HL-60/S4 treated with phorbol 12-myristate 13-acetate at 8.2 ng/mL for 4 days and 3 days (cell line): ENCODE measurements around the gene ACLY.

Source experiments
- in situ Hi-C: fragments of 300-500 bp; cut with MboI; formaldehyde crosslinking; loops from 2 replicates; pipeline ENCODE4 v1.15.0; 2022; ENCODE audit warnings: low sequenced_read_pairs

ACLY gene

GRCh38 chr17:41918314-41919164 is at the start of gene ACLY:
Gene ACLY, minus strand, starts transcription at chr17:41918951. Its CDS starts 5,078 bp downstream, at chr17:41913873.
- in situ Hi-C loops = no loop called here

- in situ Hi-C loops = loop anchor here (10.0 kb wide), 1 partner anchor 147 kb away; the partner anchor contains the start of gene DHX58
These were observed 49.3 kb upstream of the ACLY start for GRCh38 chr17:41967921-41968578.

GRCh38 chr17:41967141-41967920 is 48.6 kb upstream of the ACLY start:
- in situ Hi-C loops = loop anchor here (10.0 kb wide), 1 partner anchor 147 kb away; the partner anchor contains the start of gene DHX58

GRCh38 chr17:41966463-41967140 is 47.9 kb upstream of the ACLY start, which contains the start of gene CNP:
Gene CNP, plus strand, starts transcription at chr17:41966795. Its CDS starts 90 bp downstream, at chr17:41966885.
- in situ Hi-C loops = loop anchor here (10.0 kb wide), 1 partner anchor 148 kb away; the partner anchor contains the start of gene DHX58

- in situ Hi-C loops = loop anchor here (10.0 kb wide), 1 partner anchor 149 kb away; the partner anchor contains the start of gene DHX58
These were observed 47.1 kb upstream of the ACLY start for GRCh38 chr17:41965694-41966462.

- in situ Hi-C loops = loop anchor here (10.0 kb wide), 1 partner anchor 152 kb away; the partner anchor contains the start of gene DHX58
These were observed 44.1 kb upstream of the ACLY start for GRCh38 chr17:41962768-41963434.

GRCh38 chr17:41962111-41962510 is 43.4 kb upstream of the ACLY start:
- in situ Hi-C loops = loop anchor here (10.0 kb wide), 1 partner anchor 153 kb away; the partner anchor contains the start of gene DHX58

- in situ Hi-C loops = loop anchor here (10.0 kb wide), 1 partner anchor 155 kb away; the partner anchor contains the start of gene DHX58
These were observed 40.8 kb upstream of the ACLY start for GRCh38 chr17:41959336-41960095.

- in situ Hi-C loops = no loop called here
These were observed 40.2 kb upstream of the ACLY start for GRCh38 chr17:41959030-41959335.

- in situ Hi-C loops = no loop called here
These were observed 39.2 kb upstream of the ACLY start for GRCh38 chr17:41957869-41958439.

GRCh38 chr17:41957031-41957868 is 38.5 kb upstream of the ACLY start:
- in situ Hi-C loops = no loop called here

- in situ Hi-C loops = no loop called here
These were observed 37.8 kb upstream of the ACLY start for GRCh38 chr17:41956522-41956921.

- in situ Hi-C loops = no loop called here
These were observed 30.2 kb upstream of the ACLY start for GRCh38 chr17:41948762-41949460.

- in situ Hi-C loops = no loop called here
These were observed 26.2 kb upstream of the ACLY start for GRCh38 chr17:41944943-41945342.

GRCh38 chr17:41943492-41943891 is 24.7 kb upstream of the ACLY start:
- in situ Hi-C loops = no loop called here

- in situ Hi-C loops = no loop called here
These were observed 24.0 kb upstream of the ACLY start for GRCh38 chr17:41942626-41943373.
